HEK293 (cell line): ENCODE measurements around the gene FGFR3.

Source experiments
- CTCF ChIA-PET: fragments of 350-600 bp; formaldehyde crosslinking; extraction: SDS; loops from one replicate; lab custom pipeline; 2021; ENCODE audit warnings: antibody characterized with exemption; lab: Yijun Ruan, JAX
- POLR2A ChIA-PET: fragments of 300-600 bp; formaldehyde crosslinking; extraction: SDS; loops from one replicate; lab custom pipeline; 2020; ENCODE audit warnings: antibody characterized with exemption, inconsistent platforms; lab: Yijun Ruan, JAX
- H3K27ac ChIP-seq: fragments of 200-500 bp; sonication (Bioruptor generic); 2 replicates; pipeline ENCODE4 v1.5.1; 2014; ENCODE audit warnings: low read depth, low read length, control low read depth, inconsistent platforms; ENCODE audit errors: extremely low read depth
- H3K36me3 ChIP-seq, 2 experiments: fragments of 200-500 bp in 1 of 2; sonication (Bioruptor generic) in 1 of 2; 1 replicate in 1 of 2; 2 replicates in 1 of 2; pipeline ENCODE4 v1.5.1; 2014 to 2017; ENCODE audit warnings: inconsistent platforms in 2 of 2, low read length in 2 of 2; ENCODE audit not compliant: control insufficient read depth in 2 of 2, insufficient read depth in 1 of 2
- H3K4me1 ChIP-seq: fragments of 200-500 bp; sonication (Bioruptor generic); 2 replicates; pipeline ENCODE4 v1.5.1; 2014; ENCODE audit warnings: mild to moderate bottlenecking, low read length, inconsistent platforms; ENCODE audit not compliant: control insufficient read depth, insufficient read depth
- H3K4me3 ChIP-seq: 2 replicates; pipeline ENCODE4 v1.5.1; 2011; ENCODE audit warnings: low read depth, mild to moderate bottlenecking, control low read depth, low read length, moderate library complexity
- H3K9me3 ChIP-seq: fragments of 200-500 bp; sonication (Bioruptor generic); 2 replicates; pipeline ENCODE4 v1.5.1; 2014; ENCODE audit warnings: low read depth, low read length, inconsistent platforms; ENCODE audit not compliant: control insufficient read depth, insufficient read depth
- GLIS1 ChIP-seq: fragments of 450-650 bp; formaldehyde crosslinking; IDR thresholded peaks from 2 replicates; pipeline ENCODE4 v1.5.1; 2016; ENCODE audit warnings: missing biosample characterization, missing genetic modification characterization
- GLIS2 ChIP-seq: fragments of 450-650 bp; formaldehyde crosslinking; IDR thresholded peaks from 2 replicates; pipeline ENCODE4 v1.5.1; 2016; ENCODE audit warnings: missing biosample characterization, missing genetic modification characterization
- IKZF3 ChIP-seq: fragments of 450-650 bp; IDR thresholded peaks from 2 replicates; pipeline ENCODE4 v1.5.0; 2018; ENCODE audit warnings: missing biosample characterization, mild to moderate bottlenecking, missing genetic modification characterization, moderate library complexity
- SALL2 ChIP-seq: fragments of 450-650 bp; formaldehyde crosslinking; IDR thresholded peaks from 2 replicates; pipeline ENCODE4 v1.5.0; 2017; ENCODE audit warnings: missing biosample characterization, mild to moderate bottlenecking, missing genetic modification characterization, borderline replicate concordance
- SCRT1 ChIP-seq: fragments of 450-650 bp; formaldehyde crosslinking; IDR thresholded peaks from 2 replicates; pipeline ENCODE4 v1.5.1; 2016; ENCODE audit warnings: missing biosample characterization, missing genetic modification characterization, borderline replicate concordance
- SCRT2 ChIP-seq: fragments of 450-650 bp; formaldehyde crosslinking; IDR thresholded peaks from 2 replicates; pipeline ENCODE4 v1.5.1; 2016; ENCODE audit warnings: missing biosample characterization, missing genetic modification characterization
- ZBTB17 ChIP-seq: fragments of 450-650 bp; formaldehyde crosslinking; IDR thresholded peaks from 2 replicates; pipeline ENCODE4 v1.5.1; 2016; ENCODE audit warnings: missing biosample characterization, missing genetic modification characterization
- ZBTB20 ChIP-seq: fragments of 450-650 bp; formaldehyde crosslinking; IDR thresholded peaks from 2 replicates; pipeline ENCODE4 v1.5.1; 2016; ENCODE audit warnings: missing biosample characterization, missing genetic modification characterization
- ZBTB8A ChIP-seq: fragments of 450-650 bp; formaldehyde crosslinking; IDR thresholded peaks from 2 replicates; pipeline ENCODE4 v1.5.1; 2016; ENCODE audit warnings: missing biosample characterization, missing genetic modification characterization
- ZFHX2 ChIP-seq: fragments of 450-650 bp; formaldehyde crosslinking; conservative IDR thresholded peaks from 2 replicates; pipeline ENCODE4 v1.5.1; 2016; ENCODE audit warnings: missing biosample characterization, missing genetic modification characterization
- ZIC2 ChIP-seq: fragments of 450-650 bp; formaldehyde crosslinking; IDR thresholded peaks from 2 replicates; pipeline ENCODE4 v1.5.1; 2016; ENCODE audit warnings: missing biosample characterization, missing genetic modification characterization
- ZNF146 ChIP-seq: fragments of 450-650 bp; formaldehyde crosslinking; IDR thresholded peaks from 2 replicates; pipeline ENCODE4 v1.5.1; 2016; ENCODE audit warnings: missing biosample characterization, missing genetic modification characterization
- ZNF157 ChIP-seq: fragments of 450-650 bp; formaldehyde crosslinking; IDR thresholded peaks from 2 replicates; pipeline ENCODE4 v1.5.1; 2016; ENCODE audit warnings: missing biosample characterization, missing genetic modification characterization
- ZNF202 ChIP-seq: fragments of 450-650 bp; formaldehyde crosslinking; IDR thresholded peaks from 2 replicates; pipeline ENCODE4 v1.5.1; 2016; ENCODE audit warnings: missing biosample characterization, missing genetic modification characterization, borderline replicate concordance
- ZNF292 ChIP-seq: fragments of 450-650 bp; formaldehyde crosslinking; IDR thresholded peaks from 2 replicates; pipeline ENCODE4 v1.5.1; 2016; ENCODE audit warnings: low read depth, missing biosample characterization, missing genetic modification characterization, borderline replicate concordance
- ZNF302 ChIP-seq: fragments of 450-650 bp; formaldehyde crosslinking; IDR thresholded peaks from 2 replicates; pipeline ENCODE4 v1.5.1; 2016; ENCODE audit warnings: missing biosample characterization, missing genetic modification characterization, low read depth
- ZNF335 ChIP-seq: fragments of 450-650 bp; formaldehyde crosslinking; conservative IDR thresholded peaks from 2 replicates; pipeline ENCODE4 v1.5.1; 2016; ENCODE audit warnings: missing biosample characterization, missing genetic modification characterization
- ZNF423 ChIP-seq: fragments of 450-650 bp; formaldehyde crosslinking; IDR thresholded peaks from 2 replicates; pipeline ENCODE4 v1.5.1; 2016; ENCODE audit warnings: missing biosample characterization, missing genetic modification characterization
- ZNF48 ChIP-seq: fragments of 450-650 bp; formaldehyde crosslinking; IDR thresholded peaks from 2 replicates; pipeline ENCODE4 v1.5.1; 2016; ENCODE audit warnings: missing biosample characterization, missing genetic modification characterization
- ZNF514 ChIP-seq: fragments of 450-650 bp; formaldehyde crosslinking; IDR thresholded peaks from 2 replicates; pipeline ENCODE4 v1.5.1; 2016; ENCODE audit warnings: missing biosample characterization, missing genetic modification characterization
- ZNF664 ChIP-seq: fragments of 450-650 bp; formaldehyde crosslinking; IDR thresholded peaks from 2 replicates; pipeline ENCODE4 v1.5.1; 2016; ENCODE audit warnings: missing biosample characterization, missing genetic modification characterization
- TF ChIP-seq, protein P1 (sequence below): fragments of 450-650 bp; formaldehyde crosslinking; IDR thresholded peaks from 2 replicates; pipeline ENCODE4 v1.5.1; 2017; ENCODE audit warnings: missing biosample characterization, missing genetic modification characterization
- TF ChIP-seq, protein P2 (sequence below): fragments of 450-650 bp; formaldehyde crosslinking; IDR thresholded peaks from 2 replicates; pipeline ENCODE4 v1.5.1; 2016; ENCODE audit warnings: missing biosample characterization, missing genetic modification characterization

Gene FGFR3

DNA sequence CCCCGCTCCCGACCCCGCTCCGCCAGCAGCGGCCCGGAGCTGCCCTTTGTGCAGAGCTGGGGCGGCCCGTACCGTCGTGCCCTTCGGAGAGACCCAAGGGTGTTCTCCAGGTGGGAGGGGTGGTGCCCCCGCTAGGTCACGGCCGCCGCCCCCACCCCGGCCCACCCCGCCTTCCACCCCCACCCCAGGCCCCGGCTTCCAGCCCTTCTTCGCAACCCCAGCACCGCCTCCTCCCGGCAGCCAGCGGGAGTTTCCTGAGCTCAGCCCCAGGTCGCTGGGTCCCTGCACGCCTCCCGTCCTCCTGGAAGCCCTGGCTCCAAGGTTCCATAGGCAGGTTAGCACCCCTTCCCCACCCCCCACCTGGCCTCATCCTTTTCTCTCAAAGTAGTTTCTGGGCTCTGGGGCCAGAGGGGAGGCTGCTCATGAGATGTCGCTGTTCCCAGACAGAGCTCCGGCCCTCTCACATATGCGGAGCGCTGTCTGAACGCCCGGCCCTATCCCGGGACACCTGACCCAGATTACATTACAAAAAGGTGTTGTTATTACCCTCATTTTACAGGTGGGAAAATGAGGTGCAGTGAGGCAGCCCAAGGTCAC lies 25.2 kb upstream of the FGFR3 start:
- Histone ChIP-seq H3K4me1 (no peaks in the 10 kb centered on the region), H3K36me3 (no peaks in the 10 kb centered on the region), H3K27ac (no peak overlapping the region), H3K4me3 (peak overlapping the region; percentile 26), H3K9me3 (no peaks in the 10 kb centered on the region)
- ChIA-PET POLR2A (interaction anchor here (0.9 to 1.2 kb wide), 7 partner anchors 10 to 77 kb away, joined by 3 to 12 read pairs (median 4); partner anchors contain the start of genes FGFR3 and SLBP), CTCF (interaction anchor here (0.7 to 3.0 kb wide), 7 partner anchors 9 to 131 kb away, joined by 3 to 23 read pairs (median 4); no protein-coding TSS in a partner anchor)
- TF ChIP-seq, protein P1, sequence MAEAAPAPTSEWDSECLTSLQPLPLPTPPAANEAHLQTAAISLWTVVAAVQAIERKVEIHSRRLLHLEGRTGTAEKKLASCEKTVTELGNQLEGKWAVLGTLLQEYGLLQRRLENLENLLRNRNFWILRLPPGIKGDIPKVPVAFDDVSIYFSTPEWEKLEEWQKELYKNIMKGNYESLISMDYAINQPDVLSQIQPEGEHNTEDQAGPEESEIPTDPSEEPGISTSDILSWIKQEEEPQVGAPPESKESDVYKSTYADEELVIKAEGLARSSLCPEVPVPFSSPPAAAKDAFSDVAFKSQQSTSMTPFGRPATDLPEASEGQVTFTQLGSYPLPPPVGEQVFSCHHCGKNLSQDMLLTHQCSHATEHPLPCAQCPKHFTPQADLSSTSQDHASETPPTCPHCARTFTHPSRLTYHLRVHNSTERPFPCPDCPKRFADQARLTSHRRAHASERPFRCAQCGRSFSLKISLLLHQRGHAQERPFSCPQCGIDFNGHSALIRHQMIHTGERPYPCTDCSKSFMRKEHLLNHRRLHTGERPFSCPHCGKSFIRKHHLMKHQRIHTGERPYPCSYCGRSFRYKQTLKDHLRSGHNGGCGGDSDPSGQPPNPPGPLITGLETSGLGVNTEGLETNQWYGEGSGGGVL = no peak
- TF ChIP-seq IKZF3 (tag by site-specific recombination) = peak; percentile 42; the same call in 1 of the 2 replicates

DNA sequence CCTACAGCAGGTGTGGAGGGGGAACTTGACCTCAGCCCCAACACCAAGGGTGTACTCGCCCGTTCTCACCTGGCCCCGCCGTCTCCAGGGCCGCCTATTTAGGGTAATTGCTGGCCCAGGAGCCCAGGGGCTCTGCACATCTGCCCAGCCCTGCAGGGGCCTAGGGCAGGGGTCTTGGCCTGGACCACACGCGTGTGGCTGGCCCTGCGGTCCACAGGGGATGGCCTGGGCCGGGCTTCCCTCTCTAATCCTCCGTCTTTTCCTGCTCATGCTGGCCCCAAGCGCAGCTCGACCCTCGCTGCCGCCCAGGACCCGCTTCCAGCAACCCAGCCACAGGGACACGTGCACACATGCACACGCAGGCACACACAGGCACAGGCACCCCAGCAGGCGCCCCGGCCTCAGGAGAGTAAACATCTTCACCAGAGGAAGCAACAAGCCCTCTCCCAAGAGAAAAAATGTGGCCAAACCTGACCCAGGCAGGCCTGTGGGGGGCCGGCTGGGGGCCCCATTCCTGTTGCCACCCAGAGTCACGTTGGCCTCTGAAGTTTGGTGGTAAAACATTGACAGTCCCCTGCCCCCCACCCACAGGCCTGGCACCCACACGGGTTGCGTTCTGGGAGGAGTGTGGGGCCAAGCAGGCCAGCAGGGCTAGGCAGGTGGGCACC lies 24.6 kb upstream of the FGFR3 start:
- POLR2A ChIA-PET = interaction anchor here (0.9 to 1.2 kb wide), 7 partner anchors 9 to 77 kb away, joined by 3 to 12 read pairs (median 4); partner anchors contain the start of genes FGFR3 and SLBP
- CTCF ChIA-PET = interaction anchor here (0.8 to 3.0 kb wide), 5 partner anchors 9 to 130 kb away, joined by 3 to 23 read pairs (median 4); no protein-coding TSS in a partner anchor
- H3K4me3 ChIP-seq = no peak overlapping the region
- TF ChIP-seq GLIS2 (tag by site-specific recombination) = 0 out of 2 replicates have a peak, but pooled peaks have one; percentile 43
- TF ChIP-seq ZNF202 (tag by site-specific recombination) = no peak
- peak; percentile 36; the same call in 1 of the 2 replicates for TF ChIP-seq GLIS1 (tag by site-specific recombination)
- TF ChIP-seq ZFHX2 = 0 out of 2 replicates have a peak, but pooled peaks have one; percentile 18
- peak; percentile 84 for TF ChIP-seq ZNF335
- no peak for TF ChIP-seq ZNF292 (tag by site-specific recombination)
- TF ChIP-seq, all 188 proteins: peak for 4
- Histone ChIP-seq H3K27ac (no peak overlapping the region), H3K4me1 (no peaks in the 10 kb centered on the region), H3K36me3 (no peaks in the 10 kb centered on the region), H3K9me3 (no peaks in the 10 kb centered on the region)

DNA sequence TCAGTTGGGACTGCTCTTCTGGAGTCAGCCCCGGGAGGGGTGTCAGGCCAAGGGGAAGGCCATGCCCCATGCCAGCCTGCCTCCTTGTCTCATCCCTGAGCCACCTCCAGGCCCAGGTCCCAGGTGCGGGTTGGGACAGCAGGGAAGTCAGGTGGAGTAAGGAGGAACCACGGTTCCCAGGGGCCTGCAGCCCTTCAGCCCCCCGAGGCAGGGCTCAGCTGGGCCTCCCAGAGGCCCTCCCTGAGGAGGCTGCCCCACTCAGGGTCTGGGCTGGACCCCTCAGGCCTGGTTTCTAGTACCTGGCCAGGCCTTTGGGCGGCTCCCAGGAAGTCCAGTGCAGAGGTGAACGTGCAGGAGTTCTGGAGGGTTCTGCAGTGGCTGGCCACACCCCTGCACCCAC lies 23.4 kb upstream of the FGFR3 start:
- POLR2A ChIA-PET = no interaction called here
- Histone ChIP-seq H3K9me3 (no peaks in the 10 kb centered on the region), H3K4me3 (no peak overlapping the region), H3K27ac (no peak overlapping the region), H3K36me3 (no peaks in the 10 kb centered on the region), H3K4me1 (no peaks in the 10 kb centered on the region)
- CTCF ChIA-PET = interaction anchor here (0.6 kb wide), 1 partner anchor 305 kb away, joined by 5 read pairs; no protein-coding TSS in a partner anchor
- TF ChIP-seq ZNF302 (tag by site-specific recombination) (no peak), ZNF146 (no peak), SCRT1 (tag by site-specific recombination) (no peak)
- TF ChIP-seq, protein P2, sequence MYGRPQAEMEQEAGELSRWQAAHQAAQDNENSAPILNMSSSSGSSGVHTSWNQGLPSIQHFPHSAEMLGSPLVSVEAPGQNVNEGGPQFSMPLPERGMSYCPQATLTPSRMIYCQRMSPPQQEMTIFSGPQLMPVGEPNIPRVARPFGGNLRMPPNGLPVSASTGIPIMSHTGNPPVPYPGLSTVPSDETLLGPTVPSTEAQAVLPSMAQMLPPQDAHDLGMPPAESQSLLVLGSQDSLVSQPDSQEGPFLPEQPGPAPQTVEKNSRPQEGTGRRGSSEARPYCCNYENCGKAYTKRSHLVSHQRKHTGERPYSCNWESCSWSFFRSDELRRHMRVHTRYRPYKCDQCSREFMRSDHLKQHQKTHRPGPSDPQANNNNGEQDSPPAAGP (tag by site-specific recombination) = no peak

DNA sequence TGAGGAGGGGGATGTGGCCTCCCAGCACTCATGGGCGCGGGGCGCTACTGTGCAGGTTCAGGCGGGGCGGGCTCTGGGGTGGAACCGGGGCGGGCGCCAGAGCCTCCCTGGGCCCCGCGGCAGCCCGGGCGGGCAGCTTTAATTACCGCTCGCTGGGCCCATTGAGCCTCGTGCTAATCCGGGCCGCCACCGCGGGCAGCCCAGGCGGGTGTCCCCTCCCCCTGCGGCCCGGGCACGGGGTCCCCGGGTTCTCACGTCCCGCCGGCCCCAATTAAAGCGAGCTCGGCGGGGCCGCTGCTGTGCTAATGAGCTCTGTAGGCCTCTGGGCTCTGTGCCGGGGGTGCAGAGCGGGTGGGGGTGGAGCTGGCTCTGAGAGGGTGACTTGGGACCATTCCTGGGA lies 22.8 kb upstream of the FGFR3 start:
- TF ChIP-seq ZNF423 (tag by site-specific recombination) (0 out of 2 replicates have a peak, but pooled peaks have one; percentile 37), GLIS2 (tag by site-specific recombination) (no peak), ZNF664 (tag by site-specific recombination) (no peak), ZBTB20 (tag by site-specific recombination) (no peak), ZBTB8A (peak; percentile 67), ZNF157 (no peak), ZNF514 (tag by site-specific recombination) (no peak), SCRT2 (tag by site-specific recombination) (no peak), ZNF335 (no peak), ZNF48 (tag by site-specific recombination) (no peak), ZBTB17 (tag by site-specific recombination) (no peak), ZIC2 (tag by site-specific recombination) (peak; percentile 85), SALL2 (tag by site-specific recombination) (no peak)
- ChIA-PET POLR2A (no interaction called here), CTCF (interaction anchor here (0.7 kb wide), 1 partner anchor 25 kb away, joined by 4 read pairs; no protein-coding TSS in a partner anchor)
- H3K27ac ChIP-seq = no peak overlapping the region
- no peaks in the 10 kb centered on the region for H3K9me3 ChIP-seq
- no peaks in the 10 kb centered on the region for H3K4me1 ChIP-seq
- H3K4me3 ChIP-seq = no peak overlapping the region
- no peaks in the 10 kb centered on the region for H3K36me3 ChIP-seq
